GM23248 (cell line): ENCODE data around the gene PPBP.

Experiments used
- EZH2 ChIP-seq: fragments of 200-600 bp; sonication (generic); IDR thresholded peaks from 2 replicates; pipeline ENCODE4 v1.6.1; 2018; ENCODE audit warnings: antibody characterized with exemption, mild to moderate bottlenecking; ENCODE audit not compliant: insufficient read depth, poor library complexity, severe bottlenecking
- EZH2phosphoT487 ChIP-seq: fragments of 200-600 bp; sonication (generic); IDR thresholded peaks from 2 replicates; pipeline ENCODE4 v1.6.1; 2018; ENCODE audit warnings: antibody characterized with exemption, moderate library complexity, mild to moderate bottlenecking, low read depth; ENCODE audit not compliant: insufficient read depth

DNA sequence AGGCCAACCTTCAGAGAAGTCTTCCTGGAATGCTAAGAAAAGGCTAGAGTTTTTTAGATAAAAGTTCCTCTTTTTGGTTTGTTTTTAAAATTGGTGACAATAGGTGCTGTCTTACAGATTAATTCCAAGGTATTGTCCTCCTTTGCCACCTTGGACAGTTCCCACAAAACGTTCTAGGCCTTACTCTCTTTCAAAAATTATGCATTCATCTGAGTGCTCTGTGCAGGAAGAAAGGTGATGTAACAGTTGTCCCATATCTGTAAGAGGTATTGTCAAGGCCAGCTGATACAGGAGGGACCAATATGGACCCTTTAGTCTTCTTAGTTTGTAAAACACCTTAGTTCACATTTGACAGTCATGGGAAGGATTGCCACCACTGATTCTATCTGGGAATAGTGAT is 26.3 kb upstream of the PPBP start:
- no peak for TF ChIP-seq EZH2phosphoT487
- TF ChIP-seq EZH2, result no peak
